HepG2 (cell line): ENCODE measurements around the gene PLLP. TPM values are rescaled to one million over a fixed set of nuclear protein-coding genes. Genes with fewer than 3 reads are reported as not detected.

ENCODE experiments used
- ATAC-seq: fragments of 200-7000 bp; cut with Tn5 transposase; 3 replicates; pipeline ENCODE4 v1.9.1; 2020; ENCODE audit warnings: mild to moderate bottlenecking, moderate library complexity
- BruUV-seq: library from RNA; stranded (reverse); fragments of 400-500 nt; replicated peaks from 2 replicates; lab custom pipeline; 2021; lab: Mats Ljungman, UMichigan
- CTCF ChIA-PET: fragments of 300-600 bp; formaldehyde crosslinking; extraction: SDS; loops from one replicate; lab custom pipeline; 2021; ENCODE audit warnings: low total read pairs, inconsistent platforms, low intra/inter-chr PET ratio; lab: Yijun Ruan, JAX
- POLR2A ChIA-PET: fragments of 350-600 bp; sonication (Branson Sonifier 250); formaldehyde crosslinking; loops from one replicate; lab custom pipeline; 2020; ENCODE audit warnings: antibody characterized with exemption, inconsistent platforms; lab: Yijun Ruan, JAX
- DNase-seq: peaks from one replicate; pipeline ENCODE4 v3.0.0-alpha.2; 2015; ENCODE audit warnings: low spot score
- FAIRE-seq: peaks from 3 replicates; lab custom pipeline; 2011; peaks lifted over from hg19 to GRCh38; lab: Jason Lieb, UNC
- H2AFZ ChIP-seq: one replicate; pipeline ENCODE4 v1.6.1; 2011; ENCODE audit warnings: low read length, inconsistent platforms
- H3K27ac ChIP-seq: fragments of 300-600 bp; 3 replicates; pipeline ENCODE4 v1.8.0; 2011; ENCODE audit warnings: mixed run types, mild to moderate bottlenecking, mixed read lengths, low read length, inconsistent platforms; ENCODE audit not compliant: insufficient read depth; ENCODE audit errors: extremely low read length
- H3K27me3 ChIP-seq, 2 experiments: fragments of 200-600 bp in 1 of 2; 2 replicates in 1 of 2; 3 replicates in 1 of 2; pipeline versions ENCODE4 v1.6.0 to v1.8.0; 2011; ENCODE audit warnings: low read length in 2 of 2, mild to moderate bottlenecking in 2 of 2, moderate library complexity in 2 of 2, inconsistent platforms in 1 of 2; ENCODE audit not compliant: insufficient read depth in 2 of 2, control insufficient read depth in 1 of 2
- H3K36me3 ChIP-seq, 2 experiments: fragments of 200-600 bp in 1 of 2; replicated peaks in 1 of 2; 2 replicates in 1 of 2; 3 replicates in 1 of 2; pipeline versions ENCODE4 v1.5.1 to v1.8.0; 2011; ENCODE audit warnings: low read length in 2 of 2, inconsistent platforms in 1 of 2; ENCODE audit not compliant: insufficient read depth in 2 of 2, control insufficient read depth in 1 of 2
- H3K4me1 ChIP-seq: 2 replicates; pipeline ENCODE4 v1.5.1; 2012; ENCODE audit warnings: low read length, inconsistent platforms; ENCODE audit not compliant: insufficient read depth
- H3K4me2 ChIP-seq: 2 replicates; pipeline ENCODE4 v1.6.0; 2011; ENCODE audit warnings: low read depth, low read length, inconsistent platforms
- H3K4me3 ChIP-seq, 3 experiments: fragments of 200-600 bp in 1 of 3; sonication (generic), shearing (Covaris generic) in 1 of 3; replicated peaks in 1 of 3; 2 replicates each; pipeline ENCODE4 v1.5.1; 2011 to 2016; ENCODE audit warnings: low read length in 3 of 3, inconsistent platforms in 2 of 3, low read depth in 2 of 3, mild to moderate bottlenecking in 2 of 3, control low read depth in 1 of 3, mixed read lengths in 1 of 3; ENCODE audit not compliant: insufficient read depth in 1 of 3
- H3K79me2 ChIP-seq: one replicate; pipeline ENCODE4 v1.6.1; 2011; ENCODE audit warnings: low read length, inconsistent platforms; ENCODE audit not compliant: insufficient read depth
- H3K9ac ChIP-seq: 2 replicates; pipeline ENCODE4 v1.6.0; 2011; ENCODE audit warnings: mild to moderate bottlenecking, low read depth, low read length, inconsistent platforms; ENCODE audit not compliant: insufficient read depth
- H3K9me3 ChIP-seq: 2 replicates; pipeline ENCODE4 v1.5.1; 2012; ENCODE audit warnings: mild to moderate bottlenecking, low read length
- H4K20me1 ChIP-seq: 2 replicates; pipeline ENCODE4 v1.6.0; 2011; ENCODE audit warnings: inconsistent platforms, mild to moderate bottlenecking, low read length, moderate library complexity; ENCODE audit not compliant: insufficient read depth
- CHD2 ChIP-seq: IDR thresholded peaks from 2 replicates; pipeline ENCODE4 v1.6.1; 2011; ENCODE audit warnings: low read depth, low read length, improper control_type of control experiment
- ELF1 ChIP-seq: sonication (generic); formaldehyde crosslinking; IDR thresholded peaks from 2 replicates; pipeline ENCODE4 v1.4.0; 2020; ENCODE audit warnings: missing genetic modification reagents
- HMG20B ChIP-seq: conservative IDR thresholded peaks from 2 replicates; pipeline ENCODE4 v1.6.1; 2016; ENCODE audit warnings: missing genetic modification reagents, missing compliant biosample characterization
- HNF4A ChIP-seq: sonication (generic); formaldehyde crosslinking; IDR thresholded peaks from 2 replicates; pipeline ENCODE4 v1.4.0; 2020; ENCODE audit warnings: missing genetic modification reagents
- ISX ChIP-seq: sonication (generic); formaldehyde crosslinking; conservative IDR thresholded peaks from 2 replicates; pipeline ENCODE4 v1.5.0; 2020; ENCODE audit warnings: missing genetic modification reagents
- KAT8 ChIP-seq: IDR thresholded peaks from 2 replicates; pipeline ENCODE4 v1.6.1; 2016; ENCODE audit warnings: missing genetic modification reagents, missing compliant biosample characterization
- KDM3A ChIP-seq: IDR thresholded peaks from 2 replicates; pipeline ENCODE4 v1.6.1; 2018; ENCODE audit warnings: low read depth, missing compliant biosample characterization
- KLF13 ChIP-seq: sonication (generic); formaldehyde crosslinking; IDR thresholded peaks from 2 replicates; pipeline ENCODE4 v1.4.0; 2020; ENCODE audit warnings: mild to moderate bottlenecking, missing genetic modification reagents
- KLF16 ChIP-seq, 2 experiments: sonication (generic) in 1 of 2; formaldehyde crosslinking in 1 of 2; IDR thresholded peaks; 2 replicates each; pipeline versions ENCODE4 v1.6.1 to v1.8.0; 2016 to 2023; ENCODE audit warnings: missing genetic modification reagents in 2 of 2, missing compliant biosample characterization in 1 of 2
- KMT2A ChIP-seq: sonication (generic); formaldehyde crosslinking; IDR thresholded peaks from 2 replicates; pipeline ENCODE4 v1.4.0; 2020; ENCODE audit warnings: missing genetic modification reagents
- NRL ChIP-seq: sonication (generic); formaldehyde crosslinking; IDR thresholded peaks from 2 replicates; pipeline ENCODE4 v1.5.0; 2020; ENCODE audit warnings: missing genetic modification reagents, mild to moderate bottlenecking, moderate library complexity, borderline replicate concordance
- POLR2A ChIP-seq, 2 experiments: IDR thresholded peaks; 2 replicates each; pipeline ENCODE4 v1.6.1; 2011; ENCODE audit warnings: low read depth in 2 of 2, low read length in 2 of 2, mild to moderate bottlenecking in 1 of 2, moderate library complexity in 1 of 2; ENCODE audit not compliant: insufficient read depth in 1 of 2
- SETDB1 ChIP-seq: sonication (generic); formaldehyde crosslinking; IDR thresholded peaks from 2 replicates; pipeline ENCODE4 v1.5.1; 2020; ENCODE audit warnings: missing genetic modification reagents, mild to moderate bottlenecking, borderline replicate concordance
- SKI ChIP-seq: fragments of 450-650 bp; IDR thresholded peaks from one replicate; pipeline ENCODE4 v1.6.1; 2018; ENCODE audit warnings: mild to moderate bottlenecking; ENCODE audit not compliant: partially characterized antibody
- SP140L ChIP-seq: sonication (generic); formaldehyde crosslinking; IDR thresholded peaks from 2 replicates; pipeline ENCODE4 v1.4.0; 2020; ENCODE audit warnings: missing genetic modification reagents, borderline replicate concordance
- THYN1 ChIP-seq: sonication (generic); formaldehyde crosslinking; IDR thresholded peaks from 2 replicates; pipeline ENCODE4 v1.8.1; 2023; ENCODE audit warnings: low read depth, mild to moderate bottlenecking, moderate library complexity, missing genetic modification reagents, borderline replicate concordance
- ZBTB21 ChIP-seq: sonication (generic); formaldehyde crosslinking; IDR thresholded peaks from 2 replicates; pipeline ENCODE4 v1.4.0; 2020; ENCODE audit warnings: missing genetic modification reagents
- ZNF256 ChIP-seq: sonication (generic); formaldehyde crosslinking; conservative IDR thresholded peaks from 2 replicates; pipeline ENCODE4 v1.4.0; 2020; ENCODE audit warnings: missing genetic modification reagents
- ZNF282 ChIP-seq: fragments of 450-650 bp; IDR thresholded peaks from 2 replicates; pipeline ENCODE4 v1.6.1; 2018; ENCODE audit not compliant: partially characterized antibody
- ZNF382 ChIP-seq: sonication (generic); formaldehyde crosslinking; IDR thresholded peaks from 2 replicates; pipeline ENCODE4 v1.5.0; 2020; ENCODE audit warnings: missing genetic modification reagents, mild to moderate bottlenecking, borderline replicate concordance
- WGBS: methylation state at CpG from one replicate; pipeline ENCODE4 v1.1.6; 2017; ENCODE audit warnings: low lambda C conversion rate; 5-methylcytosine and 5-hydroxymethylcytosine counted together
- in situ Hi-C: cut with HindIII; loops from 2 replicates; pipeline ENCODE4 v1.10.0; 2017; ENCODE audit warnings: low pct_unique_long_range_greater_than_20kb; ENCODE audit not compliant: extremely low pct_ligation_motif_present
- intact Hi-C: fragments of 100-400 bp; cut with micrococcal nuclease; formaldehyde crosslinking; loops from one replicate; pipeline ENCODE4 v1.10.0; 2022; ENCODE audit not compliant: unreplicated experiment
- polyA plus RNA-seq, 8 experiments: library from polyadenylated mRNA; depleted of rRNA in 3 of 8; stranded (reverse) in 7 of 8; unstranded in 1 of 8; fragments of >200 nt; fragmentation: Illumina TruSeq in 4 of 8; extraction: Trizol in 4 of 8; gene quantifications; 2 replicates each; pipeline versions ENCODE4 v1.2.1 to v1.2.3, GENCODE V29; 2011 to 2016; ENCODE audit warnings: low read depth in 4 of 8, missing spikeins in 1 of 8, mixed read lengths in 1 of 8; ENCODE audit not compliant: insufficient read depth in 1 of 8
- total RNA-seq, 5 experiments: library from RNA; depleted of rRNA; stranded (reverse); fragments of >200 nt; fragmentation: Illumina TruSeq; extraction: Trizol; gene quantifications; 2 replicates each; pipeline ENCODE4 v1.2.3, GENCODE V29; 2016; ENCODE audit warnings: low read depth in 1 of 5
- TF ChIP-seq, protein P1 (sequence below): sonication (generic); formaldehyde crosslinking; IDR thresholded peaks from 2 replicates; pipeline ENCODE4 v1.4.0; 2020; ENCODE audit warnings: mild to moderate bottlenecking, missing genetic modification reagents
- TF ChIP-seq, protein P2 (sequence below): IDR thresholded peaks from 2 replicates; pipeline ENCODE4 v1.6.1; 2018; ENCODE audit warnings: missing genetic modification reagents
- TF ChIP-seq, protein P3 (sequence below), 2 experiments: fragments of 450-650 bp in 1 of 2; sonication (generic) in 1 of 2; formaldehyde crosslinking; IDR thresholded peaks; 2 replicates each; pipeline versions ENCODE4 v1.5.0 to v1.8.0; 2020 to 2022; ENCODE audit warnings: mild to moderate bottlenecking in 1 of 2, missing genetic modification reagents in 1 of 2

The PLLP gene
- total and polyA plus RNA-seq, 2 of the 13 experiments (the other 11 are each of a cell fraction or from before 2014, with no cell fraction given), result 60.6 to 127 TPM

DNA sequence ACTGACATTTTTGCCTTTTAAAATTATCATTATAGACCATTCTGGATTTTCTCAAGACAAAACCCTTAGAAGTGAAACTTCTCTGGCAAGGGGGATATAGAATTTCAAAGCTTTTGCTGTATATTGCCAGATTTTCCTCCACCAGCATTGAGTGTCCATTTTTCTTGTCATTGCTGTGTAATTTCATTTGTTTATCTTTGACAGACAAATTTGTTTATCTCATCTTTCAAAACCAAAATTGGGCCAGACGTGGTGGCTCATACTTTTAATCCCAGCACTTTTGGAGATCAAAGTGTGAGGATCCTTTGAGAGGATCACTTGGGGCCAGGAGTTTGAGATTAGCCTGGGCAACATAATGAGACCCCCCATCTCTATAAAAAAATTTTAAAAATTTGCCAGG lies 55.4 kb downstream of the PLLP start:
- ChIA-PET CTCF (no interaction called here), POLR2A (no interaction called here)
- H3K9me3 ChIP-seq, result no peaks in the 10 kb centered on the region

DNA sequence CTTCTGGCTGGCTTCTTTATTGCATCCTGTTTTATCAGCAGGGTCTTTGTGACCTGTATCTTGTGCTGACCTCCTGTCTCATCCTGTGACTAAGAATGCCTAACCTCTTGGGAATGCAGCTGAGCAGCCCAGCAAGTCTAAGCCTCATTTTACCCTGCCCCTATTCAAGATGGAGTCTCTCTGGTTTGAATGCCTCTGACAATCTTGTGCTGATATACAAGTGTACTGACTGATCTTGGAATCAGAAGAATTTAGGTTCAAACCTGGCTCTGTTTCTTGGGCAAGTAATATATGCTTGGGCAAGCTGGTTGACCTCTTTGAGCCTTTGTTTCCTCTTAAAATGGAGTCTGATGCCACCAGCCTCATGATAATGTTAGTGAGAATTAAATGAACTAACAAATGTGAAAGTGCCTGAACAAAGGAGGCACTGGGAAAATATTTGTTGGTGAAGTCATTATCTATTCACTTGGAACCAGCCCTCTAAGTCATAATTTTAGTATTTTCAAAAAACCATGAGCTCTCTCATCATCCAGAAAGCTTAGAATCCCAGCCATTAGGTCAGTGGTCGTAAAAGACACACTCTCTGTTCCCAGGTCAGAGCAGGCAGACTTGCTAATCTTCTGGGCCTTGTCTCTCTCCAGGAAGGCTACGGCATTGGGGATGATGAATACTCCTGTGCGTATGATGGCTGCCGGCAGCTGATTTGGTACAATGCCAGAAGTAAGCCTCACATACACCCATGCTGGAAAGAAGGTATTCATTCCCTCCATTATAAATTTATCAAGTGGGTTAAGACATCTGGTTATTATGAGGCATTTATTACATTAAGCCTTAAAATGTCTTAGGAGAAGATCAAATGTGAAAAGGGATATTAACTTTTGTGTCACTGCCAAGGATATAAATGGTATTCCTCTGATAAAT lies 57.5 kb downstream of the PLLP start:
- H4K20me1 ChIP-seq, result no peaks in the 10 kb centered on the region
- no TSS peak for BruUV-seq
- no peak for DNase-seq
- no peaks in the 10 kb centered on the region for H3K27me3 ChIP-seq
- ATAC-seq, result no peak
- ChIA-PET CTCF (no interaction called here), POLR2A (no interaction called here)
- in situ Hi-C loops, result no loop called here
- H3K9ac ChIP-seq, result no peak overlapping the region
- intact Hi-C loops, result no loop called here
- 92% methylated on average over 4 of the region's 4 CpGs for WGBS
- no peak for FAIRE-seq
- H3K4me1 ChIP-seq, result no peaks in the 10 kb centered on the region
- H3K9me3 ChIP-seq, result no peaks in the 10 kb centered on the region
- H3K79me2 ChIP-seq, result no peaks in the 10 kb centered on the region
- no peak overlapping the region for H3K4me3 ChIP-seq
- H2AFZ ChIP-seq, result no peak overlapping the region
- peaks cover 41 to 91% of the 10 kb centered on the region in 2 experiments for H3K36me3 ChIP-seq
- no peak overlapping the region for H3K4me2 ChIP-seq
- no peak overlapping the region for H3K27ac ChIP-seq
- TF ChIP-seq SP140L, result no peak
- TF ChIP-seq SKI, result no peak
- no peak for TF ChIP-seq CHD2
- TF ChIP-seq KLF13 (CRISPR knock-in tag), result no peak
- no peak for TF ChIP-seq POLR2A (IDR thresholded peaks at IDR 0.05; ENCODE audit: insufficient read depth in 1 of 2, low read depth in 2 of 2, low read length in 2 of 2)
- TF ChIP-seq, protein P1, sequence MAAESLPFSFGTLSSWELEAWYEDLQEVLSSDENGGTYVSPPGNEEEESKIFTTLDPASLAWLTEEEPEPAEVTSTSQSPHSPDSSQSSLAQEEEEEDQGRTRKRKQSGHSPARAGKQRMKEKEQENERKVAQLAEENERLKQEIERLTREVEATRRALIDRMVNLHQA, result no peak
- TF ChIP-seq, protein P2, sequence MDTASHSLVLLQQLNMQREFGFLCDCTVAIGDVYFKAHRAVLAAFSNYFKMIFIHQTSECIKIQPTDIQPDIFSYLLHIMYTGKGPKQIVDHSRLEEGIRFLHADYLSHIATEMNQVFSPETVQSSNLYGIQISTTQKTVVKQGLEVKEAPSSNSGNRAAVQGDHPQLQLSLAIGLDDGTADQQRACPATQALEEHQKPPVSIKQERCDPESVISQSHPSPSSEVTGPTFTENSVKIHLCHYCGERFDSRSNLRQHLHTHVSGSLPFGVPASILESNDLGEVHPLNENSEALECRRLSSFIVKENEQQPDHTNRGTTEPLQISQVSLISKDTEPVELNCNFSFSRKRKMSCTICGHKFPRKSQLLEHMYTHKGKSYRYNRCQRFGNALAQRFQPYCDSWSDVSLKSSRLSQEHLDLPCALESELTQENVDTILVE (CRISPR knock-in tag), result no peak
- TF ChIP-seq ISX, result no peak
- TF ChIP-seq, protein P3, sequence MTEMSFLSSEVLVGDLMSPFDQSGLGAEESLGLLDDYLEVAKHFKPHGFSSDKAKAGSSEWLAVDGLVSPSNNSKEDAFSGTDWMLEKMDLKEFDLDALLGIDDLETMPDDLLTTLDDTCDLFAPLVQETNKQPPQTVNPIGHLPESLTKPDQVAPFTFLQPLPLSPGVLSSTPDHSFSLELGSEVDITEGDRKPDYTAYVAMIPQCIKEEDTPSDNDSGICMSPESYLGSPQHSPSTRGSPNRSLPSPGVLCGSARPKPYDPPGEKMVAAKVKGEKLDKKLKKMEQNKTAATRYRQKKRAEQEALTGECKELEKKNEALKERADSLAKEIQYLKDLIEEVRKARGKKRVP (CRISPR knock-in tag; IDR thresholded peaks at IDR 0.05), result no peak
- TF ChIP-seq NRL (CRISPR knock-in tag), result no peak
- TF ChIP-seq THYN1 (CRISPR knock-in tag), result no peak
- no peak for TF ChIP-seq ZBTB21 (CRISPR knock-in tag)
- TF ChIP-seq ZNF282, result no peak

More for the DNA sequence above, 55.4 kb downstream of the PLLP start:
- no peak for DNase-seq
- in situ Hi-C loops, result no loop called here
- BruUV-seq, result no TSS peak
- H3K79me2 ChIP-seq, result no peaks in the 10 kb centered on the region
- H3K9ac ChIP-seq, result no peak overlapping the region
- no peaks in the 10 kb centered on the region for H4K20me1 ChIP-seq
- WGBS, result 92% methylated on average over 1 of the region's 1 CpG
- no peak overlapping the region for H3K27ac ChIP-seq
- no peak for ATAC-seq
- H3K4me2 ChIP-seq, result no peak overlapping the region
- peaks cover 46 to 91% of the 10 kb centered on the region in 2 experiments for H3K36me3 ChIP-seq
- TF ChIP-seq KDM3A (no peak), ZNF256 (CRISPR knock-in tag) (no peak), HNF4A (CRISPR knock-in tag) (no peak), HMG20B (CRISPR knock-in tag) (no peak), KAT8 (CRISPR knock-in tag) (no peak), ELF1 (CRISPR knock-in tag) (no peak), ZNF382 (CRISPR knock-in tag) (no peak), KLF16 (CRISPR knock-in tag; IDR thresholded peaks at IDR 0.05) (no peak), KMT2A (CRISPR knock-in tag) (no peak), SETDB1 (CRISPR knock-in tag) (no peak)
- intact Hi-C loops, result no loop called here
- no peaks in the 10 kb centered on the region for H3K27me3 ChIP-seq
- no peak overlapping the region for H3K4me3 ChIP-seq
- no peak overlapping the region for H2AFZ ChIP-seq
- no peaks in the 10 kb centered on the region for H3K4me1 ChIP-seq
- no peak for FAIRE-seq
